Measurements from ENCODE around the gene PROZ. TPM values are rescaled to one million over a fixed set of nuclear protein-coding genes. Genes with fewer than 3 reads are reported as not detected.

PROZ gene
- total RNA-seq, 2 experiments from 2014 or later, result not detected

DNA sequence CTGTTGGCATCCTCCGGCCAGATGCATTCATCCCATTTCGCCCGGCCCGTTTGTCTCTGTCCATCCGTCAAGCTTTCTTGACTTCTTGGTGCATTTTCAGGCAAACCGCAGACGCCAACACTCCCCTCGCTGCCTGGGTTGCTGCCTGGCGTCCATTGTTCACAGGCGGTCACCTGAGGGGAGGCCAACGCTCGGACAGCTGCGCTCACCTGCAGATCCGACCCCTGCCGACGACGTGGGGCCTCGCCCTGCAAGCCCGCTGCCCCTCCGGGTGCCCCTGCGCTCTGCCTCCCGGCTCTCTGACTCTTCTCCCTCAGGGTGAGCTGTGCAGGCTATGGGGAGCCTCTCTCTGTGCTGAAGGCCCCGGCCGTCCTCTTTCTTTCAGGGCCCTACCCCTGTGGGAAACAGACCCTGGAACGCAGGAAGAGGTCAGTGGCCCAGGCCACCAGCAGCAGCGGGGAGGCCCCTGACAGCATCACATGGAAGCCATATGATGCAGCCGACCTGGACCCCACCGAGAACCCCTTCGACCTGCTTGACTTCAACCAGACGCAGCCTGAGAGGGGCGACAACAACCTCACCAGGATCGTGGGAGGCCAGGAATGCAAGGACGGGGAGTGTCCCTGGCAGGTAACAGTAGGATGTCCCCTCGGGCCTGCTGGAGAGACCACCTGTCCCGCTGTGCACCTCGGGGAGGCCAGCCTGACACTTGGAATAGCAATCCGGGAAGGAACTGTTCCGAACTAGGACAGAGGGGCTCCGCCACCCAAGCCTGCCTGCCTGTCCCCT, 14.8 kb upstream of the PROZ start:
- Mint-ChIP-seq H3K27me3 (no peaks in the 10 kb centered on the region), H3K9me3 (no peaks in the 10 kb centered on the region), H3K4me3 (no peak overlapping the region), H3K36me3 (ENCODE audit: low read depth) (no peaks in the 10 kb centered on the region), H3K27ac (no peak overlapping the region), H3K4me1 (ENCODE audit: low read depth) (peaks cover 12% of the 10 kb centered on the region)
- no peak for TF ChIP-seq CTCF (IDR thresholded peaks at IDR 0.05)
- ChIA-PET POLR2A (no interaction called here), CTCF (no interaction called here)
- DNase-seq (no peak), ATAC-seq (no peak)
- intact Hi-C loops (cut with micrococcal nuclease), result no loop called here

DNA sequence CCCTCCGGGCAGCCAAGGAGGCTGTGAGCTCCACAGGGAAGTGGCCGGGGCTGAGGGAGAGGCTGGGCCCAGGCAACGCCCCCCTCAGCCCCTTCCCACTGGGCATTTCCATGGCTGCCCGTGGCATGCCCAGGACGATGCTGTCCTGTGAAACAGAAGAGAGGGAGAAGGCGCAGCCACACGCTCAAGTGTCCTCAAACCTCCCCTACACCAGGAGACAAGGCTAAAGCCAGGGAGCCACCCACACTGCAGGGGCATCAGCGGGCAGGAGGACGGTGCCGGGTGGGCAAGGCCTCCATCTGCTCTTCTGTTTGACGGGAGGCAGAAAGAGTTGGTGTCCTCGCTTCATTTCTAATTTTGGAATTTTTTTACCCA, 14.2 kb upstream of the PROZ start:
- no peaks in the 10 kb centered on the region for H3K27me3 Mint-ChIP-seq
- H3K4me3 Mint-ChIP-seq, result no peak overlapping the region
- intact Hi-C loops (cut with micrococcal nuclease), result no loop called here
- H3K36me3 Mint-ChIP-seq (ENCODE audit: low read depth), result no peaks in the 10 kb centered on the region
- CTCF ChIA-PET, result no interaction called here
- ATAC-seq, result no peak
- H3K27ac Mint-ChIP-seq, result no peak overlapping the region
- no peak for DNase-seq
- POLR2A ChIA-PET, result no interaction called here
- H3K4me1 Mint-ChIP-seq (ENCODE audit: low read depth), result peaks cover 12% of the 10 kb centered on the region
- H3K9me3 Mint-ChIP-seq, result no peaks in the 10 kb centered on the region
- TF ChIP-seq CTCF (IDR thresholded peaks at IDR 0.05), result no peak

DNA sequence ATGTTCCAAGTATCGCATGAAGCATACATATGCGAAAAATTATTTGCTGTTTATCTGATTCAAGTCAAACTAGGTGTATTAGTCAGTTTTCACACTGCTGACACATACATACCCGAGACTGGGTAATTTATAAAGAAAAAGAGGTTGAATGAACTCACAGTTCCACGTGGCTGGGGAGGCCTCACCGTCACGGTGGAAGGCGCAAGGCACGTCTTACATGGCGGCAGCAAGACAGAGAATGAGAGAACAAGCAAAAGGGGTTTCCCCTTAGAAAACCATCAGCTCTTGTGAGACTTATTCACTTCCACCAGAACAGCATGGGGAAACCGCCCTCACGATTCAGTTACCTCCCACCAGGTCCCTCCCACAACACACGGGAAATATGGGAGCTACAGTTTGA, 13.0 kb upstream of the PROZ start:
- DNase-seq, result peak; percentile 60
- no peak for TF ChIP-seq CTCF (IDR thresholded peaks at IDR 0.05)
- ATAC-seq, result peak; percentile 67
- Mint-ChIP-seq H3K27me3 (no peaks in the 10 kb centered on the region), H3K4me3 (no peak overlapping the region), H3K9me3 (no peaks in the 10 kb centered on the region), H3K4me1 (ENCODE audit: low read depth) (peaks cover 12% of the 10 kb centered on the region), H3K27ac (no peak overlapping the region), H3K36me3 (ENCODE audit: low read depth) (no peaks in the 10 kb centered on the region)
- intact Hi-C loops (cut with micrococcal nuclease), result no loop called here
- ChIA-PET POLR2A (interaction anchor here (0.8 to 1.1 kb wide), 2 partner anchors 12 to 64 kb away, joined by 4 to 5 read pairs; partner anchors contain the start of gene CUL4A), CTCF (interaction anchor here (1.1 to 2.1 kb wide), 3 partner anchors 14 to 62 kb away, joined by 3 to 5 read pairs (median 4); no protein-coding TSS in a partner anchor)

DNA sequence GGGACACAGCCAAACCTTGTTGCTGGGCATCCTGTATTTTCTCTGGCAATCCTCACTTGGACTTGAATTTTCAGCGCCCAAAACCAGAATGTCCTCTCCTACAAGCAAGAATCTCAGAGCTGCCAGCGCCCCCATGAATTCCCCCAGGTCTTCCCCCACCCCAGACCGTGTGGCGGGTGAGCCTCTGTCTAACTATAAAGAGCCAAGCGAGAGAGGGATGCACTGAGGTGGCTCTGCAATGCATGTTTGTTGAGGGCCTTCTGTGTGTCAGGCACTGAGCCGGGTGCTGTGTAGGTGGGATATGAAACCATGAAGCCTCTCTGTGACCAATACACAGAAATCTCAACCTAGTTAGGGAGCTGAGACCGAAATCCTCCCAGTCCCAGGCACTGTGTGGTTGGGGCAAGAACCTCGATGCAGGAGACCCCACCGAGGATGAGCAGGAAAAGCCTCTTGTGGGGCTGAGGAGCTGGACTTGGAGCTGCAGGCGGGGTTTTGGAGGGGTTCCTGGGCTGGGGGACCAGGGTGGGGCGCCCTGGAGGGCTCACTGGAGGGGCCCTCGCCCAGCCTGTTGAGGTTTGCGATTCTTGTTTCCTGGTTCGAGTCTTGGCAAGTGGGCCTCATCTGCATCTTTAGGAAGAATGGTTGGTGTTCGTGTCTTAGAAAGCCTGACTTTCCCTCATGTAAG, 12.4 kb upstream of the PROZ start:
- Mint-ChIP-seq H3K4me3 (no peak overlapping the region), H3K27me3 (peaks cover 1% of the 10 kb centered on the region), H3K4me1 (ENCODE audit: low read depth) (peaks cover 12% of the 10 kb centered on the region), H3K9me3 (no peaks in the 10 kb centered on the region), H3K36me3 (ENCODE audit: low read depth) (no peaks in the 10 kb centered on the region), H3K27ac (no peak overlapping the region)
- peak; percentile 59 for ATAC-seq
- ChIA-PET CTCF (interaction anchor here (1.1 to 2.1 kb wide), 3 partner anchors 14 to 61 kb away, joined by 3 to 5 read pairs (median 4); no protein-coding TSS in a partner anchor), POLR2A (interaction anchor here (0.8 to 1.1 kb wide), 3 partner anchors 9 to 64 kb away, joined by 4 to 5 read pairs (median 5); partner anchors contain the start of gene CUL4A)
- peak; percentile 27 for DNase-seq
- no peak for TF ChIP-seq CTCF (IDR thresholded peaks at IDR 0.05)
- intact Hi-C loops (cut with micrococcal nuclease), result no loop called here

GRCh38 chr13:113146750-113147149, 11.7 kb upstream of the PROZ start:
- POLR2A ChIA-PET, result interaction anchor here (0.6 to 1.1 kb wide), 4 partner anchors 8 to 211 kb away, joined by 3 to 5 read pairs (median 4); no protein-coding TSS in a partner anchor
- Mint-ChIP-seq H3K9me3 (no peaks in the 10 kb centered on the region), H3K4me1 (ENCODE audit: low read depth) (peaks cover 12% of the 10 kb centered on the region), H3K27ac (no peak overlapping the region), H3K27me3 (peaks cover 5% of the 10 kb centered on the region), H3K4me3 (no peak overlapping the region), H3K36me3 (ENCODE audit: low read depth) (no peaks in the 10 kb centered on the region)
- CTCF ChIA-PET, result interaction anchor here (1.1 to 2.1 kb wide), 2 partner anchors 36 to 60 kb away, joined by 3 to 5 read pairs; no protein-coding TSS in a partner anchor
- no peak for TF ChIP-seq CTCF (IDR thresholded peaks at IDR 0.05)
- ATAC-seq (no peak), DNase-seq (no peak)
- intact Hi-C loops (cut with micrococcal nuclease), result no loop called here

Data from activated CD8-positive, alpha-beta T cell treated with anti-CD3 and anti-CD28 coated beads for 36 hours (primary cell).